GM19455 (cell line): Measurements from ENCODE around the gene LAMB3.

ENCODE experiments used
- ATAC-seq: cut with Tn5 transposase; IDR thresholded peaks from one replicate; pipeline ENCODE4 v1.9.1; 2021; ENCODE audit not compliant: unreplicated experiment

The LAMB3 gene

GRCh38 chr1:209618756-209619420 is 33.3 kb downstream of the LAMB3 start:
- no peak for ATAC-seq

GRCh38 chr1:209618291-209618690 is 33.9 kb downstream of the LAMB3 start:
- ATAC-seq = no peak

GRCh38 chr1:209617755-209618154 is 34.5 kb downstream of the LAMB3 start:
- no peak for ATAC-seq

GRCh38 chr1:209617047-209617673 is 35.1 kb downstream of the LAMB3 start:
- ATAC-seq = no peak

GRCh38 chr1:209616366-209617046 is 35.7 kb downstream of the LAMB3 start:
- ATAC-seq = no peak

- no peak for ATAC-seq
Measured at GRCh38 chr1:209614906-209615305, 37.3 kb downstream of the LAMB3 start.

GRCh38 chr1:209614151-209614420 is 38.1 kb downstream of the LAMB3 start:
- ATAC-seq = no peak

- no peak for ATAC-seq
Measured at GRCh38 chr1:209613400-209614150, 38.6 kb downstream of the LAMB3 start.

- ATAC-seq = no peak
Measured at GRCh38 chr1:209612646-209613399, 39.4 kb downstream of the LAMB3 start.

GRCh38 chr1:209611771-209612570 is 40.3 kb downstream of the LAMB3 start:
- no peak for ATAC-seq

GRCh38 chr1:209610631-209610905 is 41.7 kb downstream of the LAMB3 start:
- ATAC-seq = no peak

GRCh38 chr1:209609791-209610630 is 42.2 kb downstream of the LAMB3 start:
- ATAC-seq = no peak

GRCh38 chr1:209609041-209609790 is 43.0 kb downstream of the LAMB3 start:
- no peak for ATAC-seq

GRCh38 chr1:209607795-209608178 is 44.4 kb downstream of the LAMB3 start:
- peak; percentile 15 for ATAC-seq

GRCh38 chr1:209607102-209607794 is 45.0 kb downstream of the LAMB3 start:
- peak; percentile 71 for ATAC-seq

GRCh38 chr1:209603877-209604276 is 48.3 kb downstream of the LAMB3 start:
- ATAC-seq = no peak

GRCh38 chr1:209601809-209602657 is 50.2 kb downstream of the LAMB3 start:
- peak; percentile 77 for ATAC-seq
